22Rv1 (cell line): ENCODE results near the gene ADAM30.

Experiments
- H3K27ac ChIP-seq: fragments of 450-650 bp; 2 replicates; pipeline ENCODE4 v1.5.1; 2017
- CTCF ChIP-seq: fragments of 450-650 bp; IDR thresholded peaks from 2 replicates; pipeline ENCODE4 v1.5.1; 2017; ENCODE audit warnings: mild to moderate bottlenecking
- ZFX ChIP-seq: fragments of 450-650 bp; IDR thresholded peaks from 2 replicates; pipeline ENCODE4 v1.6.1; 2017; ENCODE audit warnings: antibody characterized with exemption, borderline replicate concordance

Gene ADAM30

GRCh38 chr1:119893827-119894700 lies 2.3 kb downstream of the ADAM30 start:
- H3K27ac ChIP-seq = no peak overlapping the region
- TF ChIP-seq ZFX (no peak), CTCF (no peak)

- no peak overlapping the region for H3K27ac ChIP-seq
- TF ChIP-seq ZFX = no peak
- no peak for TF ChIP-seq CTCF
Observed at GRCh38 chr1:119893238-119893791, 3.0 kb downstream of the ADAM30 start.

- no peak overlapping the region for H3K27ac ChIP-seq
- TF ChIP-seq CTCF (no peak), ZFX (no peak)
Observed at GRCh38 chr1:119891386-119891785, 4.9 kb downstream of the ADAM30 start.

- no peak for TF ChIP-seq ZFX
- TF ChIP-seq CTCF = no peak
- no peak overlapping the region for H3K27ac ChIP-seq
Observed at GRCh38 chr1:119888476-119888875, 7.8 kb downstream of the ADAM30 start.

- H3K27ac ChIP-seq = no peak overlapping the region
- TF ChIP-seq ZFX (no peak), CTCF (no peak)
Observed at GRCh38 chr1:119887427-119887826, 8.9 kb downstream of the ADAM30 start.

GRCh38 chr1:119885903-119886783 lies 10.2 kb downstream of the ADAM30 start:
- no peak overlapping the region for H3K27ac ChIP-seq
- TF ChIP-seq CTCF = peak; percentile 91
- no peak for TF ChIP-seq ZFX
